ENCODE measurements around the gene NPAP1.
"Not testable (repeated sequence)": the region's sequence is repeated elsewhere in the genome, so short reads cannot be mapped to it uniquely, and the experiment has no call there.

The NPAP1 gene

GRCh38 chr15:24675332-24676144, at the start of gene NPAP1:
NPAP1 (plus strand) TSS chr15:24675775; CDS start chr15:24675868, 93 bp downstream.
- no peak for DNase-seq

- no peak for DNase-seq
These were observed 48.1 kb upstream of the NPAP1 start for GRCh38 chr15:24627443-24627842.

GRCh38 chr15:24633082-24633481, 42.5 kb upstream of the NPAP1 start:
- DNase-seq, result no peak

GRCh38 chr15:24639412-24639811, 36.2 kb upstream of the NPAP1 start:
- DNase-seq, result not testable (repeated sequence)

GRCh38 chr15:24645627-24646026, 29.9 kb upstream of the NPAP1 start:
- no peak for DNase-seq

- DNase-seq, result no peak
These were observed 16.0 kb upstream of the NPAP1 start for GRCh38 chr15:24659622-24660021.

GRCh38 chr15:24662991-24663390, 12.6 kb upstream of the NPAP1 start:
- DNase-seq, result no peak

- no peak for DNase-seq
These were observed 856 bp downstream of the NPAP1 start for GRCh38 chr15:24676431-24676830.

- DNase-seq, result no peak
These were observed 2.9 kb downstream of the NPAP1 start for GRCh38 chr15:24678485-24678884.

GRCh38 chr15:24682002-24682401, 6.4 kb downstream of the NPAP1 start:
- DNase-seq, result no peak

GRCh38 chr15:24682905-24683304, 7.3 kb downstream of the NPAP1 start:
- DNase-seq, result not testable (repeated sequence)

- DNase-seq, result no peak
These were observed 8.2 kb downstream of the NPAP1 start for GRCh38 chr15:24683736-24684135.

- no peak for DNase-seq
These were observed 8.7 kb downstream of the NPAP1 start for GRCh38 chr15:24684313-24684712.

- DNase-seq, result no peak
These were observed 20.6 kb downstream of the NPAP1 start for GRCh38 chr15:24696201-24696600.

GRCh38 chr15:24696842-24697241, 21.3 kb downstream of the NPAP1 start:
- no peak for DNase-seq

GRCh38 chr15:24718289-24719082, 42.9 kb downstream of the NPAP1 start:
- no peak for DNase-seq

- DNase-seq, result no peak
These were observed 54.2 kb downstream of the NPAP1 start for GRCh38 chr15:24729760-24730159.

Measured in Kasumi-1 (cell line).